Activated naive CD4-positive, alpha-beta T cell treated with anti-CD3 and anti-CD28 coated beads, Interleukin-2, amount 50 U/mL, for 72 hours (primary cell): Measurements from ENCODE around the gene AACS. TPM values are rescaled to one million over a fixed set of nuclear protein-coding genes. Genes with fewer than 3 reads are reported as not detected.
A peak's percentile ranks its signal among the peaks of the same experiment; 100 is the strongest.
"Not testable (repeated sequence)": the region's sequence is repeated elsewhere in the genome, so short reads cannot be mapped to it uniquely, and the experiment has no call there.

Source experiments
- ATAC-seq, 2 donors: fragments of 150-1000 bp; cut with Tn5 transposase; 2 replicates each; pipeline ENCODE4 v1.10.0; 2021; ENCODE audit warnings: mild to moderate bottlenecking in 2 of 2, moderate library complexity in 2 of 2
- DNase-seq, 2 donors: peaks; one replicate each; pipeline ENCODE4 v3.0.0; 2021 to 2022; ENCODE audit warnings: low spot score in 2 of 2
- H3K27ac Mint-ChIP-seq, 2 donors: one replicate each; pipeline ENCODE4 v1.8.0; 2022; ENCODE audit warnings: mild to moderate bottlenecking in 2 of 2, mixed read lengths in 2 of 2
- H3K36me3 Mint-ChIP-seq, 2 donors: one replicate each; pipeline ENCODE4 v1.8.0; 2022; ENCODE audit warnings: mixed read lengths in 2 of 2
- H3K9me3 Mint-ChIP-seq, 2 donors: one replicate each; pipeline ENCODE4 v1.8.0; 2022; ENCODE audit warnings: mixed read lengths in 2 of 2
- total RNA-seq, 2 donors: library from RNA; stranded (reverse); gene quantifications; one replicate each; pipeline ENCODE4 v1.2.3, GENCODE V29; 2022

The AACS gene
- total RNA-seq, 2 donors from 2014 or later = 24.0 to 36.0 TPM

DNA sequence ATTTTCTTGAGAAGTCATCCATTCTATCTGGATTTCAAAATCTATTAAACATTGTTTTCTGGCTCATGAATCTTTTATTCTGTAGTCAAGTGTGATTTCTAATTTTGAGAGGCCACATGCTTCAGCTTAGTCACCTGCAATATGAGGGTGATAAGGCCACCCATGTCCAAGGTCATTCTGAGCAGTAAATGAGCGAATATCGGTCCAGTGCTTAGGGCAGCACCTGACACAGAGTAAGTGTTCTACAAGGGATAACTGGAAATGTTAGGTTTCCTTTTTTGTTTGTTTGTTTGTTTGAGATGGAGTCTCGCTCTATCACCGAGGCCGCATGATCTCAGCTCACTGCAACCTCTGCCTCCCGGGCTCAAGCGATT is 34.2 kb downstream of the AACS start:
- H3K36me3 Mint-ChIP-seq = no peaks in the 10 kb centered on the region
- ATAC-seq = no peak
- peak overlapping the region in 1 of 2 donors; percentile 35 for H3K27ac Mint-ChIP-seq
- no peak for DNase-seq
- no peaks in the 10 kb centered on the region for H3K9me3 Mint-ChIP-seq

GRCh38 chr12:125100551-125101434 is 35.6 kb downstream of the AACS start:
- Mint-ChIP-seq H3K27ac (no peak overlapping the region), H3K36me3 (no peaks in the 10 kb centered on the region), H3K9me3 (no peaks in the 10 kb centered on the region)
- DNase-seq = no peak
- ATAC-seq = no peak

DNA sequence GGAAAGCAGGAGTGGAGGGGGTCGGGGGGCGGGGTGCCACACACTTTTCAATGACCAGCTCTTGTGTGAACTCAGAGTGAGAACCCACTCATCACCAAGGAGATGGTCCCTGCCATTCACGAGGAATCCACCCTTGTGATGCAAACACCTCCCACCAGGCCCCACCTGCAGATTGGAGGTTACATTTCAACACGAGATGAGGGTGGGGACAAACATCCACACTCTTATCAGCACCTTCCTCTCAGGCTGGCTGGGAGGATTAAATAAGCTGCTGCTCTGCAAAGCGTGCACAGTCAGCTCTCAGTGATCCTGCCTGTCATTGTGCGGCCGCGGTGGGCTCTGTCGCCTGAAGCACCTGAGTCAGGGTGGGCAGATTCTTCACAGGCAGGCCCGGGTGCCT is 39.7 kb downstream of the AACS start:
- no peaks in the 10 kb centered on the region for H3K9me3 Mint-ChIP-seq
- peaks cover 5 to 6% of the 10 kb centered on the region in 2 donors for H3K36me3 Mint-ChIP-seq
- no peak for DNase-seq
- H3K27ac Mint-ChIP-seq = no peak overlapping the region
- no peak for ATAC-seq

DNA sequence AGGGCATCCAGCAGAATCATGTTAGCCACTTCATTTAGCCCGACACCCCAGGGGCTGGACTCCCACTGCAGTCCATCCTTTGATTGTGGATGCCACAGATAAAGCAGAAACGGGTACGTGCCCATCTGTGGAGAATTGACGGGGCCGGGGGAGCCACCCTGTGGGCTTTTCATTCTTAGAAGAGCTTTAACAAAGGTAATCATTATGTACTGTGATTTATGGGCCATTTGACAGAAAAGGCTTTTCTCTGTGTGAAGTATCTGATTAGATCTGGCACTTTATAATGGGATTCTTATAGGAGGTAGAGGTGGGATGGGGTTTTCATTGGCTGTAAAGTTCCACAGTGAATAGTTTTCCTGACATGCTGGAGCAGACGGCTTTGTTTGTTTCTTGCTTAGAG is 40.4 kb downstream of the AACS start:
- H3K36me3 Mint-ChIP-seq = peaks cover 6 to 9% of the 10 kb centered on the region in 2 donors
- DNase-seq (no peak), ATAC-seq (no peak)
- H3K9me3 Mint-ChIP-seq = no peaks in the 10 kb centered on the region
- no peak overlapping the region for H3K27ac Mint-ChIP-seq

DNA sequence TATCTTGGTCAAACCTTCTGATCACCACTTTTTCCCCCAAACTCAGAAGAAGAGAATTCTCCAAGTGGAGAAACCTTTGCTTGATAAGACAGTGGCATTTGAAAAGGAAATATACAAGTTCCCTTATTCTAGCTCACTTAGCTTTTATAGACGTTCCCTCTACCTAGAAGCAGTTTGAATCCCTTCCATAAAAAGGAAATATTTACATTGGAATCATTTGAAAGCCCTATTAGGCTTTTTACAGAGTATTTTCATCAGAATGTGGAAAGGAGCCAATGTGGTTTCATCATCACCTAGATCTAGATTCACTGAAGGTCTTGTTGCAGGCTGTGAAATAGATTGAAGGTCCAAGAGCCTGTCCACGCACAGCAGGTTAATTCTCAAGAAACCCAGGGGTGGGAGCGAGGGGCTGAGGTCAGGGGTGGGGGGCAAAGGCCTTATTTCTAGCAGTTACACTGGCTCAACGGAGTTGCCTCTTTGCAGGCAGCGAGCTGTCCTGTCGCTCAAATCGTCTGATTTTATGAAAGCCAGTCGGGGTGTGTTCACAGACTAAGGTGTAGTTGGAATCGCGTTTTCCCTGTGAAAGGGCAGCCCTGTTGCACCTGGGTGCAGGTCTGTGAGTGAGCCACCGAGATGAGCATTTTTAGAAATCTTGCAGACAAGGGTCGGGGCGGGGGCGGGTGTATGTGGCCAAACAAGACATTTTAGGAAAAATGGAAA is 45.6 kb downstream of the AACS start:
- peaks cover 6 to 9% of the 10 kb centered on the region in 2 donors for H3K36me3 Mint-ChIP-seq
- ATAC-seq (no peak), DNase-seq (no peak)
- no peaks in the 10 kb centered on the region for H3K9me3 Mint-ChIP-seq
- no peak overlapping the region for H3K27ac Mint-ChIP-seq

GRCh38 chr12:125111403-125111802 is 46.2 kb downstream of the AACS start:
- no peak for DNase-seq
- Mint-ChIP-seq H3K9me3 (no peaks in the 10 kb centered on the region), H3K27ac (no peak overlapping the region), H3K36me3 (peaks cover 6 to 9% of the 10 kb centered on the region in 2 donors)
- no peak for ATAC-seq

- not testable (repeated sequence) for H3K36me3 Mint-ChIP-seq, DNase-seq, H3K9me3 Mint-ChIP-seq, H3K27ac Mint-ChIP-seq, ATAC-seq
Observed at GRCh38 chr12:125112614-125113013, 47.4 kb downstream of the AACS start.

DNA sequence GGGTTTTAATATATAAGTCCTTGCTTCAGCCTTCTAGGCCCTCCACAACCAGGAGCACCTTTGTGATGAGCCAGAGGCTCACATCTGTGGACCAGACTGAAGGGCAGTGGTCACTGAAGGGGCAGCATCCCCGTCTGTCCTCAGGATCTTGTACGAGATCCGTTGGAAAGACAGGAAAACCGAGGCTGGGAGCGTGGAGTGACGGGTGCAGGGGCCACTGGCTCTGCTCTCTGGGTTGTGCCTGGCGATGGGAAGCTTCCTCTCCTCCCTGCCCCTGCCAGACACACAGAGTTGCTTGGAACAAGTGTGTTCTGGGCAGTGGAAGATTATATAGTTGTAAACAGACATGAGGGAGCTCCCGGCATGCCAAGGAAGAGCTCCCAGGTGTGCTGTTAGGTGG is 48.0 kb downstream of the AACS start:
- DNase-seq (no peak), ATAC-seq (no peak)
- no peaks in the 10 kb centered on the region for H3K9me3 Mint-ChIP-seq
- peaks cover 6 to 9% of the 10 kb centered on the region in 2 donors for H3K36me3 Mint-ChIP-seq
- peak overlapping the region in 1 of 2 donors; percentile 65 for H3K27ac Mint-ChIP-seq

GRCh38 chr12:125113789-125114188 is 48.6 kb downstream of the AACS start:
- Mint-ChIP-seq H3K36me3 (peaks cover 6 to 9% of the 10 kb centered on the region in 2 donors), H3K27ac (no peak overlapping the region), H3K9me3 (no peaks in the 10 kb centered on the region)
- no peak for ATAC-seq
- no peak for DNase-seq

DNA sequence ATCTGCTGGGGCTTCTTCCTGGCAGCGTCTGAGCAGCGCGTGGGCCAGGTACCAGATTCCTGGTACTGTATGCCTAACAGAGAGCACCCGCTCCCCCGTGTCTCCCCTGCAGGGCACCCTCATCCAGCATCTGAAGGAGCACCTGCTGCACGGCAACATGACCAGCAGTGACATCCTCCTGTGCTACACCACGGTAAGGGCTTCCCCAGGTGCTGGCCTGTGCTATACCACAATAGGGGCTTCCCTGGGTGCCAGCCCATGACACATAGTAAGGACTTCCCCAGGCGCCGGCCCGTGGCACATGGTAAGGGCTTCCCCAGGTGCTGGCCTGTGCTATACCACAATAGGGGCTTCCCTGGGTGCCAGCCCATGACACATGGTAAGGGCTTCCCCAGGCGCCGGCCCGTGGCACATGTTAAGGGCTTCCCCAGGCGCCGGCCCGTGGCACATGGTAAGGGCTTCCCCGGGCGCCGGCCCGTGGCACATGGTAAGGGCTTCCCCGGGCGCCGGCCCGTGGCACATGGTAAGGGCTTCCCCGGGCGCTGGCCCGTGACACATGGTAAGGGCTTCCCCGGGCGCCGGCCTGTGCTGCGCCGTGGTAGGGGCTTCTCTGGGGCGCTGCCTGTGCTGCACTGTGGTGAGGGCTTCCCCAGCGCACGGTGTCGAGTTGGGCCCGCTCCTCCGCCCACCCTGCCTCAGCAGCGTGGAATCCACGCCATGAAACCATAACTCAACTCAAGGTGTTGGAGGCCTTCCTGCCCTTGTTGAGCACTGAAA is 49.3 kb downstream of the AACS start:
- Mint-ChIP-seq H3K9me3 (no peaks in the 10 kb centered on the region), H3K36me3 (peaks cover under 1 to 6% of the 10 kb centered on the region in 2 donors), H3K27ac (no peak overlapping the region)
- peak in 1 of 2 donors; percentile 61 for DNase-seq
- ATAC-seq = peak in 1 of 2 donors; percentile 91

DNA sequence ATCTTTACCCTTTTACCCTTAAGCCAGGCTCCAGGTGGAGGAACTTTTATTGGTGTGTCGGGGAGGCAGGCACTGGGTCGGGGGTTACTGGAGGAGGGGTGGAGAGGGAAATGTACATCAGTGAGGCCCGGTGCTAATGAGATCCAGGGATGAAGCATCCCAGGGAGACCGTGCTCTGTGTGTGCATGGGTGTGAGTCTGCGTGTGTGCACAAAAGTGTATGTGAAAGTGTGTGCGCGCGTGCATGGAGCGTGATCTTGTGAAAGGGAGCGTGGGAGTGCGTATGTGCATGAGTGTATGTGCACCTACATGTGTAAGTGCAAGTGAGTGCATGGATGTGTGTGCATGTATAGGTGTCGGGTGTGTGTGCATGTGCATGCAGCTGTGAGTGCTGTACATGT is 55.3 kb downstream of the AACS start:
- no peaks in the 10 kb centered on the region for H3K36me3 Mint-ChIP-seq
- H3K9me3 Mint-ChIP-seq = no peaks in the 10 kb centered on the region
- no peak for ATAC-seq
- H3K27ac Mint-ChIP-seq = peak overlapping the region in 1 of 2 donors; percentile 22
- no peak for DNase-seq

GRCh38 chr12:125121106-125121505 is 55.9 kb downstream of the AACS start:
- no peak for DNase-seq
- Mint-ChIP-seq H3K36me3 (no peaks in the 10 kb centered on the region), H3K9me3 (no peaks in the 10 kb centered on the region), H3K27ac (peak overlapping the region; percentile 22 to 88)
- ATAC-seq = no peak

DNA sequence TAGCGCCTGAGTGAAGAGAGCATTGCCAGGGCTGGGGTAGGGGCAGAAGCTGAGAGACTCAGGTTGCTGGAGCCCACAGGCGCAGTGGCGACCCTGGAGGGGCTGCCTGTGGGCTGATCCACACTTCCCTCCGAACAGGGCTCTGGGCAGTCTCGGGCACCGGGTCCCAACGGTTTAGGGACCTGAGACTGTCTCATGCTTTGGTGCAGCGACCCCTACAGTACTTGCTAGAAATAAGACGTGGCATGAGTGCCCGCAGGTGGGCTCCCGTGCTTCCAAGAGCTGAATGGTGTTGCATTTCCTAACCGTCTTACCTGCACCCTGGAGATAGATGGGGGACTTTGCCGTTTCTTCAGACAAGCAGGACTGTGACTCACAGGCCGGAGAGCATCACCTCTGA is 57.4 kb downstream of the AACS start:
- DNase-seq = no peak
- Mint-ChIP-seq H3K27ac (no peak overlapping the region), H3K36me3 (no peaks in the 10 kb centered on the region), H3K9me3 (no peaks in the 10 kb centered on the region)
- ATAC-seq = no peak

- no peak overlapping the region for H3K27ac Mint-ChIP-seq
- ATAC-seq (no peak), DNase-seq (no peak)
- H3K9me3 Mint-ChIP-seq = no peaks in the 10 kb centered on the region
- H3K36me3 Mint-ChIP-seq = no peaks in the 10 kb centered on the region
Observed at GRCh38 chr12:125124320-125124966, 59.2 kb downstream of the AACS start.

DNA sequence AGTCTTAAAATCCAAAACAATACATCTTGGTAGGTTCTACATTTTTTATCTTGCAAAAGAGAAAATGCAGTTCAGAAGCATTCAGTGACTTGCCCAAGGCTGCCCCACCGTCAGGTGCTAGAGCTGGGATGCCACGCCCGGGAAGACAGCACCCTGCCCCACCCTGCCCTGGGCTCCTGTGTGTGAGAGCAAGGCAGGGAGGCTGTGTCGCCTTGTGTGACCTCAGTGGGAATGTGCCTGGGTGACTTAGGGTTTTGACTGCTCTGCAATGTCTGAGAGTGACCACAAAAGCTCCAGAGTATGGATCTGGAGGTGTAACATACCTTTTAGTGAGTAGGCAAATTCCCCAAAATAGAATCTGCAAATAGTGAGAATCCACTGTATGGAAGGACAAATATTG is 60.0 kb downstream of the AACS start:
- Mint-ChIP-seq H3K36me3 (no peaks in the 10 kb centered on the region), H3K27ac (no peak overlapping the region), H3K9me3 (no peaks in the 10 kb centered on the region)
- ATAC-seq (no peak), DNase-seq (no peak)

GRCh38 chr12:125128439-125129178 is 63.4 kb downstream of the AACS start:
- Mint-ChIP-seq H3K27ac (no peak overlapping the region), H3K9me3 (no peaks in the 10 kb centered on the region), H3K36me3 (no peaks in the 10 kb centered on the region)
- no peak for DNase-seq
- no peak for ATAC-seq
